PC-3 (cell line): ENCODE results near the gene HDLBP. TPM values are rescaled to one million over a fixed set of nuclear protein-coding genes. Genes with fewer than 3 reads are reported as not detected.
A peak's percentile ranks its signal among the peaks of the same experiment; 100 is the strongest.

Experiments used
- ATAC-seq: fragments of 200-7000 bp; cut with Tn5 transposase; 2 replicates; pipeline ENCODE4 v1.9.1; 2020; ENCODE audit warnings: mild to moderate bottlenecking, moderate library complexity
- BruUV-seq: library from RNA; stranded (reverse); fragments of 400-500 nt; replicated peaks from 2 replicates; lab custom pipeline; 2021; lab: Mats Ljungman, UMichigan
- CTCF ChIA-PET: fragments of 300-600 bp; sonication (Branson Sonifier 250); formaldehyde crosslinking; loops from one replicate; lab custom pipeline; 2022; ENCODE audit warnings: antibody characterized with exemption; lab: Charles Lee
- POLR2A ChIA-PET: fragments of 300-600 bp; sonication (Branson Sonifier 250); formaldehyde crosslinking; loops from one replicate; lab custom pipeline; 2022; ENCODE audit warnings: antibody characterized with exemption; ENCODE audit not compliant: unreplicated experiment; lab: Charles Lee
- DNase-seq: peaks from one replicate; pipeline ENCODE4 v3.0.0-alpha.2; 2015
- H2AFZ ChIP-seq: fragments of 300-600 bp; sonication (generic); 2 replicates; pipeline ENCODE4 v1.6.0; 2016; ENCODE audit warnings: antibody characterized with exemption, low read length
- H3F3A ChIP-seq: fragments of 300-600 bp; sonication (generic); one replicate; pipeline ENCODE4 v1.6.0; 2017; ENCODE audit warnings: antibody characterized with exemption, low read length, control low read depth, mild to moderate bottlenecking; ENCODE audit not compliant: unreplicated experiment
- H3K27ac ChIP-seq: fragments of 300-600 bp; sonication (generic); 2 replicates; pipeline ENCODE4 v1.5.1; 2016; ENCODE audit warnings: mild to moderate bottlenecking, low read length
- H3K27me3 ChIP-seq: fragments of 300-600 bp; sonication (generic); 2 replicates; pipeline ENCODE4 v1.6.1; 2016; ENCODE audit warnings: low read length, mixed read lengths
- H3K36me3 ChIP-seq: fragments of 300-600 bp; sonication (generic); 2 replicates; pipeline ENCODE4 v1.6.1; 2016; ENCODE audit warnings: low read depth, mixed run types, low read length, mixed read lengths
- H3K4me1 ChIP-seq: fragments of 300-600 bp; sonication (generic); 2 replicates; pipeline ENCODE4 v1.5.1; 2016; ENCODE audit warnings: low read length; ENCODE audit not compliant: insufficient read depth
- H3K4me2 ChIP-seq: fragments of 300-600 bp; sonication (generic); 2 replicates; pipeline ENCODE4 v1.6.0; 2016; ENCODE audit warnings: low read length
- H3K4me3 ChIP-seq: fragments of 300-600 bp; sonication (generic); 2 replicates; pipeline ENCODE4 v1.5.1; 2016; ENCODE audit warnings: mild to moderate bottlenecking, low read length, mixed read lengths
- H3K79me2 ChIP-seq: fragments of 300-600 bp; sonication (generic); 2 replicates; pipeline ENCODE4 v1.6.1; 2017; ENCODE audit warnings: low read length, mixed read lengths
- H3K9ac ChIP-seq: fragments of 300-600 bp; sonication (generic); 2 replicates; pipeline ENCODE4 v1.6.0; 2016; ENCODE audit warnings: mild to moderate bottlenecking, low read length
- H3K9me2 ChIP-seq: fragments of 300-600 bp; sonication (generic); replicated peaks from 2 replicates; pipeline ENCODE4 v1.6.1; 2016; ENCODE audit warnings: mixed run types, low read length, mixed read lengths
- H3K9me3 ChIP-seq: fragments of 300-600 bp; sonication (generic); 2 replicates; pipeline ENCODE4 v1.6.1; 2016; ENCODE audit warnings: low read length, mixed read lengths
- H4K20me1 ChIP-seq: fragments of 300-600 bp; sonication (generic); 2 replicates; pipeline ENCODE4 v1.6.1; 2016; ENCODE audit warnings: low read length, mixed read lengths
- EZH2 ChIP-seq: fragments of 300-600 bp; sonication (generic); IDR thresholded peaks from one replicate; pipeline ENCODE4 v1.6.1; 2017; ENCODE audit warnings: antibody characterized with exemption, mild to moderate bottlenecking, low read length; ENCODE audit not compliant: unreplicated experiment
- EZH2phosphoT487 ChIP-seq: fragments of 300-600 bp; sonication (generic); IDR thresholded peaks from 2 replicates; pipeline ENCODE4 v1.6.1; 2018; ENCODE audit warnings: mild to moderate bottlenecking, antibody characterized with exemption, low read length, borderline replicate concordance
- intact Hi-C: fragments of 100-400 bp; cut with micrococcal nuclease; formaldehyde crosslinking; loops from 2 replicates; pipeline ENCODE4 v1.9.0; 2023
- total RNA-seq: library from RNA; depleted of rRNA; stranded (reverse); fragments of >200 nt; gene quantifications from 2 replicates; pipeline ENCODE4 v1.2.3, GENCODE V29; 2014
- TF ChIP-seq, protein P1 (sequence below): fragments of 300-600 bp; sonication (generic); conservative IDR thresholded peaks from 2 replicates; pipeline ENCODE4 v1.5.1; 2017; ENCODE audit warnings: antibody characterized with exemption, low read depth, mild to moderate bottlenecking, low read length

HDLBP gene
- total RNA-seq, 1 experiment from 2014 or later, result 410 TPM

DNA sequence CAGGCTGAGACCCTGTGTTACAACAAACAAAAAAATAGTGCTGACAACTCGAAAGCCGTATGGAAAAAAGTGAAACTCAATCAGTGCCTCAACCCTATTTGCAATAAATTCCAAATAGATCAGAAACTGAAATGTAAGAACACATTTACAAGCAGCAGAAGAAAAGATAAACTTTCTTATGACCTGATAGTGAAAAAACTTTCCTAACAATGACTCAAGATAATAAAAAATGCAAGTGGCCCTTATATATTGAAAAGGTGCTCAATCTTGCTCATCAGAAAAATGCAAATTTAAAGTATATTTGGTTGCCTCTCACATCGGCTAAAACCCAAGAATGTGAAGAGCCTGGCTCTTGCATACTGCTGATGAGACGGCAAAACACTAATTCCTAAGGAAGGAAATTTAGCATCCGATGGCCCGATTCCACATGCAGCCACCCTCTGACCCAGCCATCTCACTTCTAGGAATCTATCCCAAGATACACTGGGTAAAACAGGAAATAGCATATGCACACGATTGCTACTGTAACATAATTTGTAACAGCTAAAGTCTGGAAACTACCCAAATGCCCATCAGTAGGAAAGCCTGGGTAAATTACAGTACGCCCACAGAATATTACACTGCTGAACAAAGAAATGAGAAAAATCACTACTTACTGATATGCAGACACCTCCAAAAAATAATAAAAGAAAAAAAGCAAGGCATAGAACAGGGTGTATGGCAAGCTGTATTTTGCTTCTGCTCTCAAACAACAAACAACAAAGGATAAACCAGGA, 56.8 kb downstream of the HDLBP start:
- intact Hi-C loops, result no loop called here
- DNase-seq (no peak), ATAC-seq (no peak)
- TF ChIP-seq, protein P1, sequence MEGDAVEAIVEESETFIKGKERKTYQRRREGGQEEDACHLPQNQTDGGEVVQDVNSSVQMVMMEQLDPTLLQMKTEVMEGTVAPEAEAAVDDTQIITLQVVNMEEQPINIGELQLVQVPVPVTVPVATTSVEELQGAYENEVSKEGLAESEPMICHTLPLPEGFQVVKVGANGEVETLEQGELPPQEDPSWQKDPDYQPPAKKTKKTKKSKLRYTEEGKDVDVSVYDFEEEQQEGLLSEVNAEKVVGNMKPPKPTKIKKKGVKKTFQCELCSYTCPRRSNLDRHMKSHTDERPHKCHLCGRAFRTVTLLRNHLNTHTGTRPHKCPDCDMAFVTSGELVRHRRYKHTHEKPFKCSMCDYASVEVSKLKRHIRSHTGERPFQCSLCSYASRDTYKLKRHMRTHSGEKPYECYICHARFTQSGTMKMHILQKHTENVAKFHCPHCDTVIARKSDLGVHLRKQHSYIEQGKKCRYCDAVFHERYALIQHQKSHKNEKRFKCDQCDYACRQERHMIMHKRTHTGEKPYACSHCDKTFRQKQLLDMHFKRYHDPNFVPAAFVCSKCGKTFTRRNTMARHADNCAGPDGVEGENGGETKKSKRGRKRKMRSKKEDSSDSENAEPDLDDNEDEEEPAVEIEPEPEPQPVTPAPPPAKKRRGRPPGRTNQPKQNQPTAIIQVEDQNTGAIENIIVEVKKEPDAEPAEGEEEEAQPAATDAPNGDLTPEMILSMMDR, result no peak
- TF ChIP-seq EZH2phosphoT487 (no peak), EZH2 (no peak)
- no peaks in the 10 kb centered on the region for H3K27me3 ChIP-seq
- H3K9me3 ChIP-seq, result no peaks in the 10 kb centered on the region
- POLR2A ChIA-PET, result no interaction called here
- no peak overlapping the region for H3K4me2 ChIP-seq
- H4K20me1 ChIP-seq, result 0 out of 2 replicates have a peak, but pooled peaks cover 3% of the 10 kb centered on the region
- no peaks in the 10 kb centered on the region for H3K9me2 ChIP-seq
- H3K4me1 ChIP-seq, result no peaks in the 10 kb centered on the region
- CTCF ChIA-PET, result no interaction called here
- no peak overlapping the region for H3K9ac ChIP-seq
- H3K4me3 ChIP-seq, result no peak overlapping the region
- H3F3A ChIP-seq, result no peaks in the 10 kb centered on the region
- H3K27ac ChIP-seq, result no peak overlapping the region
- H2AFZ ChIP-seq, result no peak overlapping the region
- H3K79me2 ChIP-seq, result no peaks in the 10 kb centered on the region
- peaks cover 75% of the 10 kb centered on the region for H3K36me3 ChIP-seq
- no TSS peak for BruUV-seq

DNA sequence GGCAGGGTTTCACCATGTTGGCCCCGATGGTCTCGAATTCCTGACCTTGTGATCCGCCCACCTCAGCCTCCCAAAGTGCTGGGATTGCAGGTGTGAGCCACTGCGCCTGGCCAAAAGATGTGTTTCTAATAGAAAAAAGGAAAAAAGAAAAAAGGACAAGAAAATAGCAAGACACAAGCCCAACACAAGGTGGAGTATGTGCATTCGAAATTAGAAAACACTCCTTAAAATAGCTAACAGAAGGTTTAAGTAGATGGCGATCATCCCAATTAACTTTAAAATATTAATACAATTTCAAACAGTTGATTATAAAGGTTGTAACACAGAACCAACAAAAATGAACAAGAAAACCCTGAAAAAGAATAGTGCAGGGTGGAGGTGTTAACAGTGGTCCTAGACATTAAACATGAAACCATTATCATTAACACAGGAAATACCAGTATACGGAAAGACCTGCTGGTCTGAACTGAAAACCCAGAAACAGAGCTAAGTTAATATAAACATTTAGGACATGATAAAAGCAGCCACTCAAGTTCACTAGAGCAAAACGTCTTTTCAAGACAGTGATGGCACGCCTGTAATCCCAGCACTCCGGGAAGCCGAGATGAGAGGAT, 57.9 kb downstream of the HDLBP start:
- H2AFZ ChIP-seq, result no peak overlapping the region
- ChIA-PET CTCF (no interaction called here), POLR2A (no interaction called here)
- H3K79me2 ChIP-seq, result no peaks in the 10 kb centered on the region
- no peak for ATAC-seq
- no TSS peak for BruUV-seq
- TF ChIP-seq EZH2 (no peak), EZH2phosphoT487 (no peak)
- TF ChIP-seq, protein P1, result no peak; the same call in 1 of the 2 replicates
- H3K4me1 ChIP-seq, result no peaks in the 10 kb centered on the region
- no peak overlapping the region for H3K4me3 ChIP-seq
- 0 out of 2 replicates have a peak, but pooled peaks cover 3% of the 10 kb centered on the region for H4K20me1 ChIP-seq
- intact Hi-C loops, result no loop called here
- H3K27ac ChIP-seq, result no peak overlapping the region
- no peaks in the 10 kb centered on the region for H3F3A ChIP-seq
- no peaks in the 10 kb centered on the region for H3K9me3 ChIP-seq
- peaks cover 75% of the 10 kb centered on the region for H3K36me3 ChIP-seq
- no peaks in the 10 kb centered on the region for H3K27me3 ChIP-seq
- H3K9me2 ChIP-seq, result no peaks in the 10 kb centered on the region
- DNase-seq, result no peak
- no peak overlapping the region for H3K4me2 ChIP-seq
- no peak overlapping the region for H3K9ac ChIP-seq

DNA sequence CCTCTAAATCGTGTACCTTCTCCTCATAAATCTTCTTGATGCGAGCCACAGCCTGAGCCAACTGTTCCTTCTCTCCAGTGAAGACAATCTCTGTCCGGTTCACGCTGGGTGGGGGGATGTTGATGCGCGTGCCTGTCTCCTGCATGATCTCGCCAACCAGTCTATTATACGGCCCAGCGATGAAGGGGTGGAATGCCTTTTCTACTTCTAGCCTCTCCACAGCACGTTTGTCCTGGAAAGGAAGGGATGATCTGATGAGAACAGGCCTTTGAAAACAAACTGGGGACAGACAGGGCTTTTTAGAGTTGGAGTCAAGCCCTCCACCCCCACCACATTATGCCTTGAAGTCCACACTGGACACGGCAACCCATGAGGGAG, 59.3 kb downstream of the HDLBP start:
- H2AFZ ChIP-seq, result no peak overlapping the region
- no peak overlapping the region for H3K4me2 ChIP-seq
- H3K4me1 ChIP-seq, result no peaks in the 10 kb centered on the region
- ATAC-seq (no peak), DNase-seq (no peak)
- CTCF ChIA-PET, result no interaction called here
- TSS peak; percentile 21 for BruUV-seq
- H3K27ac ChIP-seq, result no peak overlapping the region
- H3K36me3 ChIP-seq, result peaks cover 68% of the 10 kb centered on the region
- H3K4me3 ChIP-seq, result no peak overlapping the region
- TF ChIP-seq EZH2 (no peak), EZH2phosphoT487 (no peak)
- TF ChIP-seq, protein P1, result no peak
- H3F3A ChIP-seq, result no peaks in the 10 kb centered on the region
- no peaks in the 10 kb centered on the region for H3K27me3 ChIP-seq
- intact Hi-C loops, result no loop called here
- H3K9me3 ChIP-seq, result no peaks in the 10 kb centered on the region
- H3K9me2 ChIP-seq, result no peaks in the 10 kb centered on the region
- no peak overlapping the region for H3K9ac ChIP-seq
- H3K79me2 ChIP-seq, result no peaks in the 10 kb centered on the region
- H4K20me1 ChIP-seq, result 0 out of 2 replicates have a peak, but pooled peaks cover 3% of the 10 kb centered on the region
- POLR2A ChIA-PET, result no interaction called here
